ENCODE results near the gene CDK14.

DNA sequence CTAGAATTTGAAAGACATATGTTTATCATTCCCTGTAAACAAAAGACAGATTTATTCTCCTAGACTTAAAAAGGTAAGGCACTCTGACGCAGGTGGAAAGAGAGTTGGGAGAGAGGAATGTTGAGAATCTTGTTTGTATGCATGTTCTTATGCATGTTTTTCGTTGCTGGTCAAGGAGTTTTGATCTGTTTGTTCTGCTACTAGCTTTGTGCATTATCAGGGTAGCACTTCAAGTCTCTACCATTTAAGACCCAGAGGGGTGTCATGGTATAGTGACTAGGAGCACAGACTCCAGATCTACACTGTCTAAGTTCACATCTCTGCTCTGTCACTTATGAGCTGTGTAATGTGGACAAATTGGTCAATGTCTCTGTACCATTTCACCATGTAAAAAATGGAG is 467.9 kb downstream of the CDK14 start:
- TF ChIP-seq, protein P1, sequence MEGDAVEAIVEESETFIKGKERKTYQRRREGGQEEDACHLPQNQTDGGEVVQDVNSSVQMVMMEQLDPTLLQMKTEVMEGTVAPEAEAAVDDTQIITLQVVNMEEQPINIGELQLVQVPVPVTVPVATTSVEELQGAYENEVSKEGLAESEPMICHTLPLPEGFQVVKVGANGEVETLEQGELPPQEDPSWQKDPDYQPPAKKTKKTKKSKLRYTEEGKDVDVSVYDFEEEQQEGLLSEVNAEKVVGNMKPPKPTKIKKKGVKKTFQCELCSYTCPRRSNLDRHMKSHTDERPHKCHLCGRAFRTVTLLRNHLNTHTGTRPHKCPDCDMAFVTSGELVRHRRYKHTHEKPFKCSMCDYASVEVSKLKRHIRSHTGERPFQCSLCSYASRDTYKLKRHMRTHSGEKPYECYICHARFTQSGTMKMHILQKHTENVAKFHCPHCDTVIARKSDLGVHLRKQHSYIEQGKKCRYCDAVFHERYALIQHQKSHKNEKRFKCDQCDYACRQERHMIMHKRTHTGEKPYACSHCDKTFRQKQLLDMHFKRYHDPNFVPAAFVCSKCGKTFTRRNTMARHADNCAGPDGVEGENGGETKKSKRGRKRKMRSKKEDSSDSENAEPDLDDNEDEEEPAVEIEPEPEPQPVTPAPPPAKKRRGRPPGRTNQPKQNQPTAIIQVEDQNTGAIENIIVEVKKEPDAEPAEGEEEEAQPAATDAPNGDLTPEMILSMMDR (IDR thresholded peaks at IDR 0.05; ENCODE audit: borderline replicate concordance, extremely low read depth, low read length, poor library complexity, severe bottlenecking) = no peak
- TF ChIP-seq EZH2 (IDR thresholded peaks at IDR 0.05; ENCODE audit: borderline replicate concordance, low read depth, low read length, severe bottlenecking) = no peak

Measured in DND-41 (cell line).